HG03196 (cell line): ENCODE data around the gene SNAPIN.

ENCODE experiments used
- ATAC-seq: cut with Tn5 transposase; IDR thresholded peaks from one replicate; pipeline ENCODE4 v1.9.1; 2021; ENCODE audit not compliant: unreplicated experiment

Gene SNAPIN

DNA sequence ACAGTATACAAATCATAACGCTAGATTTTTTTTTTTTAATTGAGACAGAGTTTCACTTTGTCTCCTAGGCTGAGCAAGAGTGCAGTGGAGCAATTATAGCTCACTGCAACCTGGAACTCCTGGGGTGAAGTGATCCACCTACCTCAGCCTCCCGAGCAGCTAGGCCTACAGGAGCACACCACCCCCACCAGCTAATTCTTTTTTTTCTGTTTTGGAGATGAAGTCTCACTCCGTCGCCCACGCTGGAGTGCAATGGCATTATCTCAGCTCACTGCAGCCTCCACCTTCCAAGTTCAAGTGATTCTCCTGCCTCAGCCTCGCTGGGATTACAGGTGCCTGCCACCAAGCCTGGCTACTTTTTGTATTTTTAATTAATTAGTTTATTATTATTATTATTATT lies 41.3 kb downstream of the SNAPIN start:
- ATAC-seq = no peak

DNA sequence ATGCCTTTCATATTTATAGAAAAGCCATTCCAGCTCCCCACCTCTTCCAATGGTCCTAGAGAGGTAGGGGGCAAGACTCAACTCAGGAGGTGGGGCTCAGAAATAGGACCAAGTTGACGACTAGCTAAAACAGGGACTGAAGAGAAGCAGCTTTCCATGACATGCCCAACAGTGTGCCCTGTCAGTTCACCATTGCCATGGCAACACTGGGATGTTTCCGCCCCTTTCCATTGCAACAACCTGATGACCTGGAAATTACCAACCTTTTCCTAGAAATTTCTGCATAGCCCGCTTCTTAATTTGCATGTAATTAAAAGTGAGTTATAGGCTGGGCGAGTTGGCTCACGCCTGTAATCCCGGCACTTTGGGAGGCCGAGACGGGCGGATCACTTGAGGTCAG lies 47.0 kb downstream of the SNAPIN start:
- no peak for ATAC-seq

DNA sequence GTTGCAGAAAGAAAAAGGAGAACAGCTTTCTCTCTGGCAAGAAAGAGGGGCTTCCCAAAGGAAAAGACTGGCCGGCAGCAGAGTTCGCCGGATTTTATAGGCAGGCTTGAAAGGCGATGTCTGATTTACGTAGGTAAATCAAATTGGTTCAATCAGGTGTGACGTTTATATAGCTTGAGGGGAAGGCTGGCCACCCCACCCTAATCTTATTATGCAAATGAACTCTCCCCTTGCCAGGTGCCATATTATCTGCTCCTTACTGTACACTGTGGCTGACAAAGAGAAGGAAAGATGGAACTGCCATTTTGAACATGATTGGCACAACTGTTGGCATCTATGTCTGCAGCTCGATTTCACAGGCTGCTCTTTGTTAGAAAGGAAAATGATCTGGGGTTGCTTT lies 52.5 kb downstream of the SNAPIN start:
- ATAC-seq = no peak
